ENCODE data around the gene SPTBN1. TPM values are rescaled to one million over a fixed set of nuclear protein-coding genes. Genes with fewer than 3 reads are reported as not detected.
A peak's percentile ranks its signal among the peaks of the same experiment; 100 is the strongest.

The SPTBN1 gene
- total and polyA plus RNA-seq, 5 donors from 2014 or later: 10.0 to 182 (median 19.6) TPM

DNA sequence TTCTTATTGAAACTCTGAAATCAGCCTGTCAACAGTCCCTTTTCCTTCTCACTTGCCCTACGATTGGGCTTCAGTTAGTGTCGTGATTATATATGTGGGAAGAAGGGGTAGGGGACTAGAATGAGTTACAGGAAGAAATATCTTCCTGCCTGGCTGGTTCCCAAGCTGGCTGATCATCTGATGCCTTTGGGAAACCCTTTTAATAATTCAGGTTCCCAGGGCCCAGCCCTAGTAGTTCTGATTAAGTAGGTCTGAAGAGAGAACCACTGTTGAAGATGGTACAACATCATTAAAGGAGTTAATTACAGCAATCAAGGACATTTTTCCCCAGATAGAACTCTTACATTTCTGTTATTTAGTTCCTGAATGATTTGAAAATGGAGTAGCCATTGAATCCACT lies 157.3 kb downstream of the SPTBN1 start:
- H3K27me3 Mint-ChIP-seq: no peaks in the 10 kb centered on the region
- no peak for ATAC-seq (ENCODE audit: low read depth in 2 of 2)
- H3K4me1 ChIP-seq (ENCODE audit: control insufficient read depth, insufficient read depth, low read length, poor library complexity, severe bottlenecking): peaks cover 3% of the 10 kb centered on the region
- peaks cover 46% of the 10 kb centered on the region for H3K36me3 Mint-ChIP-seq
- no peak overlapping the region for H3K4me3 Mint-ChIP-seq
- H3K4me3 ChIP-seq (ENCODE audit: low read depth, low read length): no peak overlapping the region
- H3K9me3 Mint-ChIP-seq: no peaks in the 10 kb centered on the region
- H3K9me3 ChIP-seq (ENCODE audit: control insufficient read depth in 2 of 2, low read length in 2 of 2): no peaks in the 10 kb centered on the region
- H3K27me3 ChIP-seq (ENCODE audit: control insufficient read depth, insufficient read depth, low read length): no peaks in the 10 kb centered on the region
- peaks cover 15 to 68% (median 41%) of the 10 kb centered on the region in 4 donors for H3K4me1 Mint-ChIP-seq
- no peak for DNase-seq
- H3K27ac ChIP-seq (ENCODE audit: insufficient read depth, low read length, poor library complexity, severe bottlenecking): no peak overlapping the region
- H3K36me3 ChIP-seq (ENCODE audit: control insufficient read depth, insufficient read depth, low read length): peaks cover 59% of the 10 kb centered on the region
- peak overlapping the region; percentile 14 to 82 (median 75) for H3K27ac Mint-ChIP-seq

DNA sequence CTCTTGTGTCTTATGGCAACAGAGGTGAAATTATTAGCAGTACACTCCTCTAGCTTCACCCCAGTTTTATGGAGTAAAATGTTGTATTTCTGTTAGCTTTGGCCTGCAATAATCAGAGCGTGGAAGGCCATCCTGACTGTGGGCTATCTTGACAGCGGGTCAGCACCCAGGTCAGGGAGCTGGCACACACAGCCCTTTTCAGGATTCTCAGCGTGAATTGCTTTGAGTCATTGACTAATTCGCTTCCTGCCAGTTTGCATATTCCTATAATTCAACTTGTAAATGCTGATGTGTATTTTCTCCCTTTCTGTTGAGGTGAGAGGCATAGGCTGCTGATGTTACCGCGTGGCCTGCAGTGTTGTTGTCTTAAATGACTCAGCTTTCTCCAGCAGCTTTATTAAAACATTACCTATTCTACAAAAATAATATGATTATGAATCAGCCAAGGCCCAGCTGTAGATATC lies 157.7 kb downstream of the SPTBN1 start:
- H3K4me1 ChIP-seq (ENCODE audit: control insufficient read depth, insufficient read depth, low read length, poor library complexity, severe bottlenecking): peaks cover 7% of the 10 kb centered on the region
- Mint-ChIP-seq H3K27ac (peak overlapping the region; percentile 14 to 80 (median 75)), H3K4me3 (no peak overlapping the region), H3K27me3 (no peaks in the 10 kb centered on the region), H3K9me3 (no peaks in the 10 kb centered on the region), H3K4me1 (peaks cover 12 to 69% (median 40%) of the 10 kb centered on the region in 4 donors), H3K36me3 (peaks cover 49% of the 10 kb centered on the region)
- no peaks in the 10 kb centered on the region for H3K27me3 ChIP-seq (ENCODE audit: control insufficient read depth, insufficient read depth, low read length)
- no peak for ATAC-seq (ENCODE audit: low read depth in 2 of 2)
- H3K9me3 ChIP-seq (ENCODE audit: control insufficient read depth in 2 of 2, low read length in 2 of 2): no peaks in the 10 kb centered on the region
- no peak overlapping the region for H3K27ac ChIP-seq (ENCODE audit: insufficient read depth, low read length, poor library complexity, severe bottlenecking)
- peaks cover 62% of the 10 kb centered on the region for H3K36me3 ChIP-seq (ENCODE audit: control insufficient read depth, insufficient read depth, low read length)
- H3K4me3 ChIP-seq (ENCODE audit: low read depth, low read length): no peak overlapping the region
- DNase-seq: no peak

GRCh38 chr2:54614819-54615218 lies 158.7 kb downstream of the SPTBN1 start:
- Mint-ChIP-seq H3K4me1 (peaks cover 6 to 67% (median 38%) of the 10 kb centered on the region in 4 donors), H3K36me3 (peaks cover 47% of the 10 kb centered on the region), H3K9me3 (no peaks in the 10 kb centered on the region), H3K27ac (no peak overlapping the region), H3K4me3 (no peak overlapping the region), H3K27me3 (no peaks in the 10 kb centered on the region)
- no peak for DNase-seq
- no peaks in the 10 kb centered on the region for H3K9me3 ChIP-seq (ENCODE audit: control insufficient read depth in 2 of 2, low read length in 2 of 2)
- no peak for ATAC-seq (ENCODE audit: low read depth in 2 of 2)
- H3K27ac ChIP-seq (ENCODE audit: insufficient read depth, low read length, poor library complexity, severe bottlenecking): no peak overlapping the region
- peaks cover 9% of the 10 kb centered on the region for H3K4me1 ChIP-seq (ENCODE audit: control insufficient read depth, insufficient read depth, low read length, poor library complexity, severe bottlenecking)
- H3K4me3 ChIP-seq (ENCODE audit: low read depth, low read length): no peak overlapping the region
- no peaks in the 10 kb centered on the region for H3K27me3 ChIP-seq (ENCODE audit: control insufficient read depth, insufficient read depth, low read length)
- H3K36me3 ChIP-seq (ENCODE audit: control insufficient read depth, insufficient read depth, low read length): peaks cover 69% of the 10 kb centered on the region

- Mint-ChIP-seq H3K9me3 (no peaks in the 10 kb centered on the region), H3K27me3 (no peaks in the 10 kb centered on the region), H3K36me3 (peaks cover 59% of the 10 kb centered on the region), H3K4me3 (no peak overlapping the region), H3K27ac (peak overlapping the region; percentile 39 to 73 (median 71)), H3K4me1 (peaks cover 13 to 62% (median 35%) of the 10 kb centered on the region in 4 donors)
- ATAC-seq (ENCODE audit: low read depth in 2 of 2) (no peak), DNase-seq (no peak)
- peaks cover 9% of the 10 kb centered on the region for H3K4me1 ChIP-seq (ENCODE audit: control insufficient read depth, insufficient read depth, low read length, poor library complexity, severe bottlenecking)
- H3K9me3 ChIP-seq (ENCODE audit: control insufficient read depth in 2 of 2, low read length in 2 of 2): no peaks in the 10 kb centered on the region
- H3K4me3 ChIP-seq (ENCODE audit: low read depth, low read length): no peak overlapping the region
- H3K27me3 ChIP-seq (ENCODE audit: control insufficient read depth, insufficient read depth, low read length): no peaks in the 10 kb centered on the region
- no peak overlapping the region for H3K27ac ChIP-seq (ENCODE audit: insufficient read depth, low read length, poor library complexity, severe bottlenecking)
- H3K36me3 ChIP-seq (ENCODE audit: control insufficient read depth, insufficient read depth, low read length): peaks cover 78% of the 10 kb centered on the region
Measured at GRCh38 chr2:54615832-54616534, 159.9 kb downstream of the SPTBN1 start.

DNA sequence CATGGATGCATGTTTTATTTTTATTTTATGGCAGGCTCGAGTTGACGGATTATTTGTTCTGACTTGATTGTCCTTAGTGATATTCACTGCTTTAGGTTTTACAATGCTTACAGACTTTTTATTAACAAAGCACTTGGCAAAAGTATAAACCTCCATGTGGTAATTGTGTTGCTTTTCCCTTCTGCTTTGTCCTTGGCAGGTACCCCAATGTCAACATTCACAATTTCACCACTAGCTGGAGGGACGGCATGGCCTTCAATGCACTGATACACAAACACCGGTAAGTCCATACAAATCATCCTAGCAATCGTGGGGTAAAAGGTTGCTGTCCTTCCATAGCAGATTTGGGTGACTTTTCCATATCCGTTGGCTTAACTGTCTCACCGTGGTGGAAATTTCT lies 161.3 kb downstream of the SPTBN1 start:
- H3K36me3 Mint-ChIP-seq: peaks cover 66% of the 10 kb centered on the region
- Histone ChIP-seq H3K9me3 (ENCODE audit: control insufficient read depth in 2 of 2, low read length in 2 of 2) (no peaks in the 10 kb centered on the region), H3K27ac (ENCODE audit: insufficient read depth, low read length, poor library complexity, severe bottlenecking) (no peak overlapping the region), H3K27me3 (ENCODE audit: control insufficient read depth, insufficient read depth, low read length) (no peaks in the 10 kb centered on the region), H3K36me3 (ENCODE audit: control insufficient read depth, insufficient read depth, low read length) (peaks cover 86% of the 10 kb centered on the region), H3K4me3 (ENCODE audit: low read depth, low read length) (no peak overlapping the region), H3K4me1 (ENCODE audit: control insufficient read depth, insufficient read depth, low read length, poor library complexity, severe bottlenecking) (peaks cover 9% of the 10 kb centered on the region)
- H3K4me1 Mint-ChIP-seq: peaks cover 13 to 51% (median 33%) of the 10 kb centered on the region in 4 donors
- H3K9me3 Mint-ChIP-seq: no peaks in the 10 kb centered on the region
- no peak for ATAC-seq (ENCODE audit: low read depth in 2 of 2)
- H3K27ac Mint-ChIP-seq: peak overlapping the region in 1 of 3 donors; percentile 75
- H3K4me3 Mint-ChIP-seq: peak overlapping the region in 1 of 4 donors; percentile 1
- no peak for DNase-seq
- no peaks in the 10 kb centered on the region for H3K27me3 Mint-ChIP-seq

GRCh38 chr2:54618646-54619565 lies 162.8 kb downstream of the SPTBN1 start:
- H3K27ac ChIP-seq (ENCODE audit: insufficient read depth, low read length, poor library complexity, severe bottlenecking): no peak overlapping the region
- ATAC-seq (ENCODE audit: low read depth in 2 of 2) (no peak), DNase-seq (no peak)
- H3K9me3 ChIP-seq (ENCODE audit: control insufficient read depth in 2 of 2, low read length in 2 of 2): no peaks in the 10 kb centered on the region
- H3K27me3 ChIP-seq (ENCODE audit: control insufficient read depth, insufficient read depth, low read length): no peaks in the 10 kb centered on the region
- Mint-ChIP-seq H3K27me3 (no peaks in the 10 kb centered on the region), H3K36me3 (peaks cover 73% of the 10 kb centered on the region), H3K27ac (peak overlapping the region; percentile 75 to 90 (median 87)), H3K9me3 (no peaks in the 10 kb centered on the region), H3K4me1 (peaks cover 10 to 41% (median 25%) of the 10 kb centered on the region in 4 donors), H3K4me3 (peak overlapping the region in 1 of 4 donors; percentile 54)
- peaks cover 87% of the 10 kb centered on the region for H3K36me3 ChIP-seq (ENCODE audit: control insufficient read depth, insufficient read depth, low read length)
- H3K4me1 ChIP-seq (ENCODE audit: control insufficient read depth, insufficient read depth, low read length, poor library complexity, severe bottlenecking): peaks cover 9% of the 10 kb centered on the region
- peak overlapping the region; percentile 23 for H3K4me3 ChIP-seq (ENCODE audit: low read depth, low read length)

DNA sequence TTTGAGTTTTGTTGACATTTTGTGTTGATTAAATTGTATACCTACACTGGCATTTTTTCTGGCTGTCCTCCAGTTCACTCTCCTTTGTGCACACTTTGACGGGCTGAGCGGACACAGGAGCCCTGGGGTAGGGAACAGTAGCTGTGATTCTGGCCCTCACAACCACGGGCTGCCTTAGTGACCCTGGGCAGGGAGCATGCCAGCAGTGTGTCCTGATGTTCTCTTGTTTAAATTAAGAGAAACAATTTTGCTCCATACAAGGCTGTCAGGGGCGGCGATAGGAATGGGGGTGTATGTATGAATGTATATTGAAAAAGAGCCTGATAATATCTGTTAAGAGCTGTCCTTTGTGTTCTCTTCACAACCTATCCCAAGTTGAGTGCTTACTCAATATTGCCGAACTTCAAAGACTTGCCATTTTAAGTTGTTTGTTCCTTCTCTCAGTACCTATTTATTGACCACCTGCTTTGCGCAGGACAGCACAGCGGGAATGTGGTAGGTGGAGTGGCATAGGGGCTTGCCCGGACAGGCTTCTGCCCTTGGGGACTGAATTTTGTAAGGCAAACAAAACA lies 163.6 kb downstream of the SPTBN1 start:
- H3K4me3 ChIP-seq (ENCODE audit: low read depth, low read length): no peak overlapping the region
- ATAC-seq (ENCODE audit: low read depth in 2 of 2) (no peak), DNase-seq (no peak)
- Mint-ChIP-seq H3K4me3 (no peak overlapping the region), H3K4me1 (peaks cover 7 to 36% (median 27%) of the 10 kb centered on the region in 4 donors), H3K27ac (peak overlapping the region in 2 of 3 donors; percentile 8 to 54), H3K36me3 (peaks cover 73% of the 10 kb centered on the region), H3K27me3 (no peaks in the 10 kb centered on the region), H3K9me3 (no peaks in the 10 kb centered on the region)
- H3K9me3 ChIP-seq (ENCODE audit: control insufficient read depth in 2 of 2, low read length in 2 of 2): no peaks in the 10 kb centered on the region
- H3K27ac ChIP-seq (ENCODE audit: insufficient read depth, low read length, poor library complexity, severe bottlenecking): no peak overlapping the region
- H3K27me3 ChIP-seq (ENCODE audit: control insufficient read depth, insufficient read depth, low read length): no peaks in the 10 kb centered on the region
- peaks cover 9% of the 10 kb centered on the region for H3K4me1 ChIP-seq (ENCODE audit: control insufficient read depth, insufficient read depth, low read length, poor library complexity, severe bottlenecking)
- H3K36me3 ChIP-seq (ENCODE audit: control insufficient read depth, insufficient read depth, low read length): peaks cover 89% of the 10 kb centered on the region

All from CD4-positive, CD25-positive, alpha-beta regulatory T cell (primary cell).